GM19099 (cell line): Measurements from ENCODE around the gene APBA1.

Source experiments
- POLR2A ChIP-seq: IDR thresholded peaks from 3 replicates; pipeline ENCODE4 v1.6.1; 2011; ENCODE audit warnings: low read depth; ENCODE audit not compliant: insufficient read length; ENCODE audit errors: extremely low read depth

The APBA1 gene

GRCh38 chr9:69637193-69637816 is 34.9 kb downstream of the APBA1 start:
- TF ChIP-seq POLR2A: no peak

- TF ChIP-seq POLR2A: no peak
Observed at GRCh38 chr9:69633716-69634115, 38.5 kb downstream of the APBA1 start.

GRCh38 chr9:69632768-69633167 is 39.4 kb downstream of the APBA1 start:
- TF ChIP-seq POLR2A: no peak

- TF ChIP-seq POLR2A: no peak
Observed at GRCh38 chr9:69627281-69627680, 44.9 kb downstream of the APBA1 start.

- no peak for TF ChIP-seq POLR2A
Observed at GRCh38 chr9:69623276-69623675, 48.9 kb downstream of the APBA1 start.

- no peak for TF ChIP-seq POLR2A
Observed at GRCh38 chr9:69622676-69623075, 49.5 kb downstream of the APBA1 start.

GRCh38 chr9:69621730-69622460 is 50.3 kb downstream of the APBA1 start:
- no peak for TF ChIP-seq POLR2A

- no peak for TF ChIP-seq POLR2A
Observed at GRCh38 chr9:69620731-69621130, 51.4 kb downstream of the APBA1 start.

- no peak for TF ChIP-seq POLR2A
Observed at GRCh38 chr9:69619233-69619632, 52.9 kb downstream of the APBA1 start.

- TF ChIP-seq POLR2A: no peak
Observed at GRCh38 chr9:69617006-69617405, 55.2 kb downstream of the APBA1 start.

- no peak for TF ChIP-seq POLR2A
Observed at GRCh38 chr9:69615880-69616279, 56.3 kb downstream of the APBA1 start.

GRCh38 chr9:69611221-69611620 is 61.0 kb downstream of the APBA1 start:
- no peak for TF ChIP-seq POLR2A

GRCh38 chr9:69609156-69609555 is 63.0 kb downstream of the APBA1 start:
- no peak for TF ChIP-seq POLR2A

GRCh38 chr9:69606089-69606488 is 66.1 kb downstream of the APBA1 start:
- no peak for TF ChIP-seq POLR2A

GRCh38 chr9:69605406-69605805 is 66.8 kb downstream of the APBA1 start:
- TF ChIP-seq POLR2A: no peak

- TF ChIP-seq POLR2A: no peak
Observed at GRCh38 chr9:69604568-69605219, 67.5 kb downstream of the APBA1 start.
